HUDEP-2 (cell line): ENCODE results near the gene UBL4A.

Experiments
- DNase-seq, 76 experiments: peaks; one replicate each; lab custom pipeline; 2025; ENCODE audit not compliant: unreplicated experiment in 76 of 76; lab: John Stamatoyannopoulos, UW

Gene UBL4A

GRCh38 chrX:154484255-154485149 lies 1.9 kb downstream of the UBL4A start:
- DNase-seq = peak in 64 of 76 experiments; percentile 1 to 76 (median 46)

GRCh38 chrX:154483325-154483724 lies 3.1 kb downstream of the UBL4A start:
- no peak for DNase-seq

GRCh38 chrX:154482786-154483185 lies 3.6 kb downstream of the UBL4A start:
- DNase-seq = no peak

- no peak for DNase-seq
Observed at GRCh38 chrX:154481911-154482601, 4.4 kb downstream of the UBL4A start.

GRCh38 chrX:154481195-154481594 lies 5.2 kb downstream of the UBL4A start:
- DNase-seq = no peak

GRCh38 chrX:154478728-154479622 lies 7.4 kb downstream of the UBL4A start, which contains the start of gene LAGE3:
Gene LAGE3, minus strand, starts transcription at chrX:154479281. Its CDS starts 366 bp downstream, at chrX:154478915.
- peak in 75 of 76 experiments; percentile 3 to 95 (median 85) for DNase-seq

GRCh38 chrX:154477891-154478477 lies 8.4 kb downstream of the UBL4A start:
- peak in 1 of 76 experiments; percentile 3 for DNase-seq

- no peak for DNase-seq
Observed at GRCh38 chrX:154476821-154477220, 9.6 kb downstream of the UBL4A start.

GRCh38 chrX:154473683-154474082 lies 12.7 kb downstream of the UBL4A start:
- DNase-seq = peak in 2 of 76 experiments; percentile 2 to 4

- DNase-seq = peak in 55 of 76 experiments; percentile 0 to 66 (median 34)
Observed at GRCh38 chrX:154472685-154473632, 13.5 kb downstream of the UBL4A start.

- no peak for DNase-seq
Observed at GRCh38 chrX:154471839-154472684, 14.4 kb downstream of the UBL4A start.

- peak in 16 of 76 experiments; percentile 4 to 43 (median 22) for DNase-seq
Observed at GRCh38 chrX:154470914-154471568, 15.4 kb downstream of the UBL4A start.

GRCh38 chrX:154470434-154470833 lies 16.0 kb downstream of the UBL4A start:
- no peak for DNase-seq

GRCh38 chrX:154469880-154470279 lies 16.5 kb downstream of the UBL4A start:
- no peak for DNase-seq

GRCh38 chrX:154469114-154469513 lies 17.3 kb downstream of the UBL4A start:
- DNase-seq = no peak

GRCh38 chrX:154468217-154468616 lies 18.2 kb downstream of the UBL4A start:
- no peak for DNase-seq

- DNase-seq = no peak
Observed at GRCh38 chrX:154467556-154467955, 18.9 kb downstream of the UBL4A start.

GRCh38 chrX:154466907-154467306 lies 19.5 kb downstream of the UBL4A start:
- no peak for DNase-seq
